Endothelial cell of umbilical vein (primary cell): ENCODE measurements around the gene MYOM3. TPM values are rescaled to one million over a fixed set of nuclear protein-coding genes. Genes with fewer than 3 reads are reported as not detected.

Source experiments
- BruUV-seq: library from RNA; stranded (reverse); fragments of 400-500 nt; replicated peaks from 2 replicates; lab custom pipeline; 2021; lab: Mats Ljungman, UMichigan
- CTCF ChIA-PET: fragments of 300-600, 350-600 bp; sonication (Branson Sonifier 250); formaldehyde crosslinking; loops from one replicate; lab custom pipeline; 2021; ENCODE audit warnings: antibody characterized with exemption, inconsistent platforms; lab: Charles Lee
- POLR2A ChIA-PET: fragments of 300-600, 350-600 bp; sonication (Branson Sonifier 250); formaldehyde crosslinking; loops from one replicate; lab custom pipeline; 2021; ENCODE audit warnings: antibody characterized with exemption, inconsistent platforms; lab: Charles Lee
- DNase-seq: peaks from one replicate; pipeline ENCODE4 v3.0.0-alpha.2; 2011; ENCODE audit warnings: low read depth, low spot score
- FAIRE-seq: peaks from 2 replicates; lab custom pipeline; 2011; peaks lifted over from hg19 to GRCh38; lab: Jason Lieb, UNC
- H2AFZ ChIP-seq: 2 replicates; pipeline ENCODE4 v1.6.0; 2012; ENCODE audit warnings: low read depth, low read length, control low read depth, inconsistent platforms
- H3K27ac ChIP-seq: 2 replicates; pipeline ENCODE4 v1.5.1; 2011; ENCODE audit warnings: low read depth, mild to moderate bottlenecking, control low read depth, low read length, moderate library complexity; ENCODE audit not compliant: insufficient read depth
- H3K27me3 ChIP-seq, 2 experiments: 2 replicates each; pipeline versions ENCODE4 v1.6.0 to v1.6.1; 2011; ENCODE audit warnings: low read length in 2 of 2, mixed read lengths in 1 of 2; ENCODE audit not compliant: control insufficient read depth in 2 of 2, insufficient read depth in 2 of 2
- H3K36me3 ChIP-seq, 2 experiments: 2 replicates in 1 of 2; 3 replicates in 1 of 2; pipeline ENCODE4 v1.5.1; 2011; ENCODE audit warnings: low read length in 2 of 2, mild to moderate bottlenecking in 1 of 2, moderate library complexity in 1 of 2; ENCODE audit not compliant: control insufficient read depth in 2 of 2, insufficient read depth in 2 of 2; ENCODE audit errors: extremely low read depth in 1 of 2
- H3K4me1 ChIP-seq: 3 replicates; pipeline ENCODE4 v1.5.1; 2011; ENCODE audit warnings: mild to moderate bottlenecking, low read length; ENCODE audit not compliant: control insufficient read depth, insufficient read depth; ENCODE audit errors: extremely low read depth
- H3K4me2 ChIP-seq: 2 replicates; pipeline ENCODE4 v1.6.1; 2011; ENCODE audit warnings: low read length, control low read depth, mixed read lengths; ENCODE audit not compliant: insufficient read depth
- H3K4me3 ChIP-seq, 3 experiments: fragments of 200-600 bp in 1 of 3; sonication (generic), shearing (Covaris generic) in 1 of 3; replicated peaks in 1 of 3; 2 replicates each; pipeline ENCODE4 v1.5.1; 2011 to 2016; ENCODE audit warnings: control low read depth in 3 of 3, low read length in 3 of 3, mild to moderate bottlenecking in 2 of 3, inconsistent platforms in 1 of 3, low read depth in 1 of 3, moderate library complexity in 1 of 3; ENCODE audit not compliant: insufficient read depth in 1 of 3
- H3K79me2 ChIP-seq: 2 replicates; pipeline ENCODE4 v1.6.0; 2012; ENCODE audit warnings: low read length, inconsistent platforms; ENCODE audit not compliant: control insufficient read depth, insufficient read depth
- H3K9ac ChIP-seq: replicated peaks from 2 replicates; pipeline ENCODE3; 2011; ENCODE audit warnings: low read length, control low read depth; ENCODE audit not compliant: insufficient read depth; ENCODE audit errors: extremely low read depth
- H3K9me1 ChIP-seq: replicated peaks from 3 replicates; pipeline ENCODE4 v1.6.0; 2011; ENCODE audit warnings: mild to moderate bottlenecking, low read length; ENCODE audit not compliant: control insufficient read depth, insufficient read depth; ENCODE audit errors: extremely low read depth
- H3K9me3 ChIP-seq: replicated peaks from 2 replicates; pipeline ENCODE4 v1.5.1; 2012; ENCODE audit warnings: low read length, inconsistent platforms; ENCODE audit not compliant: control insufficient read depth, insufficient read depth
- H4K20me1 ChIP-seq: replicated peaks from 2 replicates; pipeline ENCODE3; 2011; ENCODE audit warnings: mild to moderate bottlenecking, low read length; ENCODE audit not compliant: control insufficient read depth, insufficient read depth; ENCODE audit errors: extremely low read depth
- CTCF ChIP-seq, 2 donors: IDR thresholded peaks; 1 replicate in 1 of 2; 2 replicates in 1 of 2; pipeline ENCODE4 v1.5.1; 2011; ENCODE audit warnings: low read length in 2 of 2, mild to moderate bottlenecking in 2 of 2, moderate library complexity in 2 of 2, control low read depth in 1 of 2, inconsistent platforms in 1 of 2, low read depth in 1 of 2; ENCODE audit not compliant: insufficient read depth in 1 of 2; ENCODE audit errors: extremely low read depth in 1 of 2
- EZH2 ChIP-seq: IDR thresholded peaks from 2 replicates; pipeline ENCODE4 v1.6.1; 2012; ENCODE audit warnings: borderline replicate concordance, low read depth, mild to moderate bottlenecking, moderate library complexity, low read length, inconsistent platforms; ENCODE audit not compliant: severe bottlenecking
- FOS ChIP-seq: IDR thresholded peaks from 2 replicates; pipeline ENCODE4 v1.6.1; 2011; ENCODE audit warnings: mild to moderate bottlenecking, low read length, moderate library complexity, borderline replicate concordance; ENCODE audit not compliant: insufficient read depth
- GATA2 ChIP-seq: IDR thresholded peaks from 2 replicates; pipeline ENCODE4 v1.7.0; 2011; ENCODE audit warnings: low read depth, mild to moderate bottlenecking, moderate library complexity, mixed read lengths, low read length; ENCODE audit not compliant: insufficient read length, insufficient read depth
- JUN ChIP-seq: IDR thresholded peaks from 2 replicates; pipeline ENCODE4 v1.6.1; 2011; ENCODE audit warnings: borderline replicate concordance, low read depth; ENCODE audit not compliant: insufficient read length, insufficient read depth
- MAX ChIP-seq: IDR thresholded peaks from 2 replicates; pipeline ENCODE4 v1.6.1; 2011; ENCODE audit not compliant: insufficient read depth, insufficient read length
- MYC ChIP-seq: IDR thresholded peaks from one replicate; pipeline ENCODE4 v1.6.1; 2011; ENCODE audit warnings: mild to moderate bottlenecking, low read depth, low read length
- POLR2A ChIP-seq: IDR thresholded peaks from 2 replicates; pipeline ENCODE4 v1.6.1; 2012; ENCODE audit warnings: low read depth, mild to moderate bottlenecking, control low read depth, low read length
- POLR2AphosphoS5 ChIP-seq: IDR thresholded peaks from 2 replicates; pipeline ENCODE4 v1.6.1; 2012; ENCODE audit warnings: low read depth, mild to moderate bottlenecking, control low read depth, low read length, moderate library complexity; ENCODE audit not compliant: insufficient read depth
- dilution Hi-C: fragments of 300-500 bp; cut with MboI; formaldehyde crosslinking; loops from one replicate; pipeline ENCODE4 v1.15.0; 2019; ENCODE audit warnings: low sequenced_read_pairs; ENCODE audit not compliant: extremely low pct_ligation_motif_present
- intact Hi-C: fragments of 100-400 bp; cut with micrococcal nuclease; formaldehyde crosslinking; loops from one replicate; pipeline ENCODE4 v1.10.0; 2022
- polyA plus RNA-seq, 4 experiments: library from polyadenylated mRNA; depleted of rRNA in 3 of 4; stranded (reverse) in 3 of 4; unstranded in 1 of 4; fragments of >200 nt; gene quantifications; 2 replicates each; pipeline versions ENCODE4 v1.2.1 to v1.2.3, GENCODE V29; 2011 to 2012; ENCODE audit warnings: missing spikeins in 1 of 4
- total RNA-seq: library from RNA; stranded (reverse); gene quantifications from 2 replicates; pipeline ENCODE4 v1.2.3, GENCODE V29; 2021

The MYOM3 gene
- total and polyA plus RNA-seq, 2 donors (not counting 3 experiments of a cell fraction or from before 2014, with no cell fraction given), result 0.11 to 0.40 TPM

- Histone ChIP-seq H3K79me2 (no peaks in the 10 kb centered on the region), H3K4me3 (no peak overlapping the region), H4K20me1 (no peaks in the 10 kb centered on the region), H2AFZ (no peak overlapping the region), H3K36me3 (no peaks in the 10 kb centered on the region), H3K27me3 (peaks cover 0 to 3% of the 10 kb centered on the region in 2 experiments), H3K9me3 (no peaks in the 10 kb centered on the region), H3K9ac (no peak overlapping the region), H3K27ac (no peak overlapping the region), H3K4me1 (no peaks in the 10 kb centered on the region), H3K4me2 (no peak overlapping the region), H3K9me1 (no peaks in the 10 kb centered on the region)
- POLR2A ChIA-PET, result no interaction called here
- no TSS peak for BruUV-seq
- dilution Hi-C loops (no loop called here), intact Hi-C loops (no loop called here)
- no peak for TF ChIP-seq MAX
- TF ChIP-seq CTCF (IDR thresholded peaks at IDR 0.05; ENCODE audit: extremely low read depth in 1 of 2, insufficient read depth in 1 of 2, low read depth in 1 of 2, low read length in 2 of 2), result no peak
- no peak for TF ChIP-seq MYC
- no peak for TF ChIP-seq POLR2AphosphoS5
- TF ChIP-seq JUN, result no peak
- no peak for TF ChIP-seq FOS
- TF ChIP-seq EZH2, result no peak
- TF ChIP-seq GATA2, result no peak
- TF ChIP-seq POLR2A, result no peak
- no peak for FAIRE-seq
- CTCF ChIA-PET, result interaction anchor here (2.8 kb wide), 1 partner anchor 131 kb away, joined by 12 read pairs; no protein-coding TSS in a partner anchor
- no peak for DNase-seq
Measured at GRCh38 chr1:24067978-24068377, 44.0 kb downstream of the MYOM3 start.
